HG03159 (cell line): ENCODE data around the gene CD300LD.

ENCODE experiments used
- ATAC-seq: cut with Tn5 transposase; IDR thresholded peaks from one replicate; pipeline ENCODE4 v1.9.1; 2021; ENCODE audit warnings: mild to moderate bottlenecking, moderate library complexity; ENCODE audit not compliant: unreplicated experiment

Gene CD300LD

GRCh38 chr17:74607221-74607620, 15.1 kb upstream of the CD300LD start:
- no peak for ATAC-seq

GRCh38 chr17:74606050-74606449, 14.0 kb upstream of the CD300LD start:
- no peak for ATAC-seq

DNA sequence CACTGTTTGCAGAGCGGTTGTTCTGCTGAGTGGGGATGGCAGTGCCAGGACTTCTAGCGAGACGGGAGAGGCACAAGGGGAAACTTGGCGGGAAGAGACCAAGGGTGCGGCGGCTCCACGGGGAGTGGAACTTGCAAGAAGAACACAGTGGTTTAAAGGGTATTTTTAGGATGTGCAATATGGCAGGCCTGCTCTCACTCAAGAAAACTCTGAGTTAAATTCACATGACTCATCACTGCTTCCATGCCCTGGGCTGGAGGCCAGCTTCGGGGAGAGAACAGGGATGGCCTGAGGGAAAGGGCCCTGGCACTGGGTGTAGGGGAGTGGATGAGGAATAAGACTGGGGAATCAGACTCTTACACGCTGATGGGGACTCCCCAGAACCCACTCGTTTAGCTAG, 13.3 kb upstream of the CD300LD start:
- no peak for ATAC-seq

- no peak for ATAC-seq
Measured at GRCh38 chr17:74604761-74605160, 12.7 kb upstream of the CD300LD start.

GRCh38 chr17:74604200-74604599, 12.1 kb upstream of the CD300LD start:
- no peak for ATAC-seq

DNA sequence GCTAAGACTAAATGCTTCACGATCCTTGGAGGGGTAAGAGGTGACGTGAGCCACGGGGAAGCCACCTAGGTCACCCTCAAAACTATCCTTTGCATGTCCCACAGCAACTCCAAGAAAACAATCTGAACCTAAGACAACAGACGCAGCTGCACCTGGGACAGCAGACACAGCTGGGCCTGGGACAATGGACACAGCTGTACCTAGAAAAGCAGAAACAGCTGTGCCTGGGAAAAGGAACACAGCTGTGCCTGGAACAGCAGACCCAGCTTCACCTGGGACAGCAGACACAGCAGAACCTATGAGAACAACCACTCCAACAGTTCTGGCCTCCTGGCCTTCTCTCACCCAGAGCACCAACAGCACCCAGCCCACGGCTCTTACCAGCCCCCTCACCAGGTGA, 11.7 kb upstream of the CD300LD start:
- ATAC-seq: no peak

- ATAC-seq: no peak
Measured at GRCh38 chr17:74603037-74603635, 11.1 kb upstream of the CD300LD start.

- no peak for ATAC-seq
Measured at GRCh38 chr17:74601944-74602572, 10.0 kb upstream of the CD300LD start.

GRCh38 chr17:74599448-74599939, 7.4 kb upstream of the CD300LD start:
- ATAC-seq: no peak

GRCh38 chr17:74599023-74599399, 6.9 kb upstream of the CD300LD start:
- ATAC-seq: no peak

DNA sequence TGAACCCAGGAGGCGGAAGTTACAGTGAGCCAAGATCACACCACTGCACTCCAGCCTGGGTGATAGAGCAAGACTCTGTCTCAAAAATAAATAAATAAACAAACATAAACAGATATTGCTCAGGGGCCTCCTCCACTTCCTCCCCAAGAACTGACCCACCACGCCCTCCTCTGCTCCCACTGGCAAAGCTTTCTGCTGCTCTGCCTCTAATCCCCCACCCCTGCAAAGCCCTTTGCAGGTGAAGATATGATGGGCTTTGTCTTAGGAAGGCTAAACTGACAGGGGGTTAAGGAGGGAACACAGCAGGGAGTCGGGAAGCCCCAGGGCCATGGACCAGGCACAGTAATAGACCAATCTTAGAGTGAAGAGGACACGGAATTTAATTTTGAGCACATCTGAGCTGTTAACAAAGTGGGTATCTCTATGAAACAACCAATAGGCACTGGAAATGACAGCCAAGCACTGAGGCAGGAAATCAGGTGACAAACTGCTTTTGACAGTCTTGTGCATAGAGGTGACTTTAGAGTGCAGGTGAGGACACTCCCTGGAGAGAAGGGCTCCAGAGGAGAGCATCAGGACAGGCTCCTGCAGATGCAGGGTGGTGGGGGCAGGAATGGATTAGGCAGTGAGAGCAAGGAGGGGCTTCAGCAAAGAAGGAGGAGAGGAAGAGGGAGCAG, 6.4 kb upstream of the CD300LD start:
- ATAC-seq: no peak

DNA sequence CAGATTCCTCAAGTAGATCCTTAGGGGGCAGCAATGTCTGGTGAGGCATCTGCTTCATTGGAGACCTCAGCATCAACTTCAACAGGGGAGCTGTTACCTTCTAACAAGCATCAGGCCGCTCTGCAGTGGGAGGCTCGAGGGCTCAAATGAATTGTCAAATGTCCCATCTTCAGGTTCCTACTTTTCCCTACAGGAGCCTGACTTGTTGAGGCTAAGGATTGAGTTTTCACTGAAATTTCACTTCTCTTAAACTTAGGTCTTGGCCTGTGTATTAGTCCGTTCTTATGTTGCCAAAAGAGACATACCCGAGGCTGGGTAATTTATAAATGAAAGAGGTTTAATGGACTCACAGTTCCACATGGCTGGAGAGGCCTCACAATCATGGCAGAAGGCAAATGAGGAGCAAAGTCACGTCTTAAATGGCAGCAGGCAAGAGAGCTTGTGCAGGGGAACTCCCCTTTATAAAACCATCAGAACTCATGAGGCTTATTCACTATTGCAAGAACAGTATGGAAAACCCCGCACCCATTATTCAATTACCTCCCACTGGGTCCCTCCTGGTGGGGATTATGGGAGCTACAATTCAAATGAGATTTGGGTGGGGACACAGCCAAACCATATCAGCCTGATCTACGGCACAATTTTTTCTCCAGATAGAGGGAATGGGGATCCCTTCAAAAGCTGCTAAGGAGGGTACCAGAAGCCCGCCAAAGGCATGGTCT, 5.1 kb upstream of the CD300LD start:
- no peak for ATAC-seq

DNA sequence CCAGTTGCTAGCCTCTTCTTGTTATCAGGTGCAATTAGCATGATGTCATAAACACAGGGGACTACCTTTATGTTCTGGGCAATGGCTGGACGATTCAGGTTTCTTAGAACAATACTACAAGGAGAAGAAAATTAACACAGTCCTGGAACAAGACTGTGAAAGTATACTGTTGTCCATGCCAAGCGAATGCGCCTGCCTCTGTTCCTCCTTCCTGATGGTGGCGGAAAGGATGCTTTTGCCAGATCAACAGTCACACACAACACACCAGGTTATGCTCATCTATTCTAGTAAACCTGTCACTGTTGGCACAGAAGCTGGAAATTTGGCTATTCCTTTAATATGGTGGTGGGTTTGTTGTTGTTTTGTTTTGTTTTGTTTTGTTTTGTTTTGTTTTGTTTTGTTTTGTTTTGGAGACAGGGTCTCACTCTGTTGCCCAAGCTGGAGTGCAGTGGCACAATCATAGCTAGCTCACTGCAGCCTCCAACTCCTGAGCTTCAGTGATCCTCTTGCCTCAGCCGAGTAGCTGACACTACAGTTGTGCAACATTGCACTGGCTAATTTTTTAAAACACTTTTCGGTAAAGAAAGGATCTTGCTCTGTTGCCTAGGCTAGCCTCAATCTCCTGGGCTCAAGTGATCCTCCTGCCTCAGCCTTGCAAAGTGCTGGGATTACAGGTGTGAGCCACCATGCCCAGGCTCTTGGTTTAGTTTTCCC, 3.1 kb upstream of the CD300LD start:
- ATAC-seq: no peak

DNA sequence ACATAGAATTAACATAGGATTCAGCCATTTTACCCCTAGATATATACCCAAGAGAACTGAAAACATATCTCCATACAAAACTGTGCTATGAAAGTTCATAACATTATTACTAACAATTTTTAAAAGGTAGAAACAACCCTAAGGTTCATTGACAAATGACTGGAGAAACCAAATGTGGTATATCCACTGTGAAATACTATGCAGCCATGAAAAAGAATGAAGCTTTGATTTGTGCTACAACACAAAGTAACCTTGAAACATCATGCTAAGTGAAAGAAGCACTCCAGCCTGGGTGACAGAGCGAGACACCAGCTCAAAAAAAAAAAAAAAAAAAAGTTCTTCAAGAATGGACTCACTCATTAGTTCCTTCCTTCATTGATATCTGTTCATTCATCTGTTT, 580 bp downstream of the CD300LD start:
- ATAC-seq: no peak

DNA sequence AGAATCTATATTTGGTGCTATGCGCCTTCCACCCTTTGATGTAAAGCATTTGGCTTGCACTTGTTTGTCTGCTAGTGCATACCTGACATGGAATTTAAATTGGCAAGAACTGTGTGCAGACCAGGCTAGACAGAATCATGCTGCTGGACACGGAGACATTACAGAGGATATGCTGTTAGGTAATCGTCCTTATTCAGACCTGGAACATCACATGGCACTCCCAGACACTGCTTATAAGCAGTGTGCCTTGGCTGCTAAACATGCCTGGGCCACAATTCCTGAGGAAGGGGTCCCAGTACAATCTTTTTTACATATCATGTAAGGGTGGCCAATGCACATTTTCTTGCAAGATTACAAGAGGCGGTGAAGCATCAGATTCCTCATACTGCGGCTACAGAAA, 6.4 kb downstream of the CD300LD start:
- ATAC-seq: no peak

GRCh38 chr17:74584292-74585060, 7.6 kb downstream of the CD300LD start:
- no peak for ATAC-seq

GRCh38 chr17:74582633-74583032, 9.4 kb downstream of the CD300LD start:
- no peak for ATAC-seq

- ATAC-seq: no peak
Measured at GRCh38 chr17:74579900-74580299, 12.2 kb downstream of the CD300LD start.

GRCh38 chr17:74578979-74579378, 13.1 kb downstream of the CD300LD start:
- ATAC-seq: no peak

- no peak for ATAC-seq
Measured at GRCh38 chr17:74574489-74575142, 17.5 kb downstream of the CD300LD start.
